HCT116 (cell line): ENCODE data around the gene PRRT3. TPM values are rescaled to one million over a fixed set of nuclear protein-coding genes. Genes with fewer than 3 reads are reported as not detected.

ENCODE experiments used
- ATAC-seq: fragments of 200-7000 bp; cut with Tn5 transposase; 2 replicates; pipeline ENCODE4 v1.9.1; 2020; ENCODE audit warnings: mild to moderate bottlenecking, moderate library complexity
- BruUV-seq: library from RNA; stranded (reverse); fragments of 400-500 nt; replicated peaks from 2 replicates; lab custom pipeline; 2021; lab: Mats Ljungman, UMichigan
- CTCF ChIA-PET: fragments of 300-600 bp; sonication (Branson Sonifier 250); formaldehyde crosslinking; loops from one replicate; lab custom pipeline; 2021; ENCODE audit warnings: antibody characterized with exemption; lab: Charles Lee
- POLR2A ChIA-PET: fragments of 300-600, 350-600 bp; sonication (Branson Sonifier 250); formaldehyde crosslinking; loops from one replicate; lab custom pipeline; 2021; ENCODE audit warnings: antibody characterized with exemption; lab: Charles Lee
- RAD21 ChIA-PET, 2 experiments: fragments of 300-600 bp; sonication (Branson Sonifier 250); formaldehyde crosslinking; loops; one replicate each; lab custom pipeline; 2023; ENCODE audit warnings: low total read pairs in 2 of 2; ENCODE audit not compliant: uncharacterized antibody in 2 of 2, unreplicated experiment in 2 of 2, low non-redundant PET in 1 of 2; lab: Charles Lee
- DNase-seq: peaks from one replicate; pipeline ENCODE4 v3.0.0-alpha.2; 2010; ENCODE audit warnings: low read depth, low spot score
- H2AFZ ChIP-seq: fragments of 200-600 bp; shearing (Covaris generic), sonication (generic); 2 replicates; pipeline ENCODE4 v1.6.1; 2017; ENCODE audit warnings: low read depth, mixed run types, mixed read lengths, antibody characterized with exemption, low read length; ENCODE audit not compliant: poor library complexity, severe bottlenecking
- H3K27ac ChIP-seq: 2 replicates; pipeline ENCODE4 v1.5.1; 2012; ENCODE audit warnings: low read depth, low read length
- H3K27me3 ChIP-seq: fragments of 200-600 bp; sonication (generic); 2 replicates; pipeline ENCODE4 v1.6.1; 2016; ENCODE audit warnings: mixed run types, low read length, mixed read lengths; ENCODE audit not compliant: insufficient read depth
- H3K36me3 ChIP-seq, 2 experiments: fragments of 200-500 bp in 1 of 2; fragments of 200-600 bp in 1 of 2; sonication (Bioruptor generic) in 1 of 2; sonication (generic) in 1 of 2; 2 replicates each; pipeline versions ENCODE4 v1.5.1 to v1.6.1; 2014 to 2016; ENCODE audit warnings: low read length in 2 of 2, inconsistent platforms in 1 of 2, mixed read lengths in 1 of 2, mixed run types in 1 of 2; ENCODE audit not compliant: insufficient read depth in 2 of 2, control insufficient read depth in 1 of 2
- H3K4me1 ChIP-seq, 2 experiments: fragments of 200-600 bp in 1 of 2; sonication (generic) in 1 of 2; 2 replicates each; pipeline versions ENCODE4 v1.5.1 to v1.6.1; 2012 to 2017; ENCODE audit warnings: low read length in 2 of 2, inconsistent platforms in 1 of 2, mild to moderate bottlenecking in 1 of 2, mixed read lengths in 1 of 2, mixed run types in 1 of 2, moderate library complexity in 1 of 2; ENCODE audit not compliant: insufficient read depth in 2 of 2, control insufficient read depth in 1 of 2
- H3K4me2 ChIP-seq: fragments of 200-600 bp; sonication (generic); 2 replicates; pipeline ENCODE4 v1.6.1; 2017; ENCODE audit warnings: mixed run types, low read length, mixed read lengths
- H3K4me3 ChIP-seq, 2 experiments: fragments of 200-600 bp in 1 of 2; sonication (generic) in 1 of 2; replicated peaks in 1 of 2; 2 replicates each; pipeline ENCODE4 v1.5.1; 2011 to 2016; ENCODE audit warnings: low read length in 2 of 2, control low read depth in 1 of 2, low read depth in 1 of 2, mild to moderate bottlenecking in 1 of 2, mixed read lengths in 1 of 2, mixed run types in 1 of 2
- H3K79me2 ChIP-seq: fragments of 200-600 bp; sonication (generic); 2 replicates; pipeline ENCODE4 v1.6.1; 2017; ENCODE audit warnings: mild to moderate bottlenecking, mixed run types, low read length, moderate library complexity, mixed read lengths; ENCODE audit not compliant: insufficient read depth
- H3K9ac ChIP-seq: fragments of 200-600 bp; sonication (generic); 2 replicates; pipeline ENCODE4 v1.6.1; 2016; ENCODE audit warnings: low read length, mixed read lengths
- H3K9me2 ChIP-seq: fragments of 200-600 bp; sonication (generic), shearing (Covaris generic); 2 replicates; pipeline ENCODE4 v1.6.1; 2017; ENCODE audit warnings: mixed run types, mild to moderate bottlenecking, moderate library complexity; ENCODE audit not compliant: insufficient read depth
- H3K9me3 ChIP-seq, 2 experiments: fragments of 200-500 bp in 1 of 2; fragments of 200-600 bp in 1 of 2; sonication (Bioruptor generic) in 1 of 2; sonication (generic) in 1 of 2; 2 replicates each; pipeline ENCODE4 v1.6.1; 2014 to 2017; ENCODE audit warnings: low read length in 2 of 2, mixed read lengths in 2 of 2, inconsistent platforms in 1 of 2, low read depth in 1 of 2, mild to moderate bottlenecking in 1 of 2, mixed run types in 1 of 2, moderate library complexity in 1 of 2; ENCODE audit not compliant: control insufficient read depth in 1 of 2, insufficient read depth in 1 of 2
- H4K20me1 ChIP-seq: fragments of 200-600 bp; sonication (generic), shearing (Covaris generic); 2 replicates; pipeline ENCODE4 v1.6.1; 2017; ENCODE audit warnings: mixed run types, mild to moderate bottlenecking, moderate library complexity; ENCODE audit not compliant: insufficient read depth
- ELF1 ChIP-seq: IDR thresholded peaks from 2 replicates; pipeline ENCODE4 v1.6.1; 2012; ENCODE audit warnings: low read depth, borderline replicate concordance
- YY1 ChIP-seq: IDR thresholded peaks from 2 replicates; pipeline ENCODE4 v1.6.1; 2011; ENCODE audit warnings: low read length, low read depth, moderate library complexity, mild to moderate bottlenecking; ENCODE audit not compliant: insufficient replicate concordance; ENCODE audit errors: extremely low read depth
- ZNF274 ChIP-seq: fragments of 200-500 bp; sonication (Bioruptor generic); IDR thresholded peaks from 2 replicates; pipeline ENCODE4 v1.6.1; 2014; ENCODE audit warnings: mild to moderate bottlenecking, low read depth, low read length, inconsistent platforms
- intact Hi-C: fragments of 100-400 bp; cut with micrococcal nuclease; formaldehyde crosslinking; loops from 2 replicates; pipeline ENCODE4 v1.10.0; 2022
- total RNA-seq: library from RNA; stranded (reverse); gene quantifications from one replicate; pipeline ENCODE4 v1.2.1, GENCODE V29; 2021; ENCODE audit not compliant: unreplicated experiment

PRRT3 gene
- total RNA-seq, 1 experiment from 2014 or later, result 0.96 TPM

DNA sequence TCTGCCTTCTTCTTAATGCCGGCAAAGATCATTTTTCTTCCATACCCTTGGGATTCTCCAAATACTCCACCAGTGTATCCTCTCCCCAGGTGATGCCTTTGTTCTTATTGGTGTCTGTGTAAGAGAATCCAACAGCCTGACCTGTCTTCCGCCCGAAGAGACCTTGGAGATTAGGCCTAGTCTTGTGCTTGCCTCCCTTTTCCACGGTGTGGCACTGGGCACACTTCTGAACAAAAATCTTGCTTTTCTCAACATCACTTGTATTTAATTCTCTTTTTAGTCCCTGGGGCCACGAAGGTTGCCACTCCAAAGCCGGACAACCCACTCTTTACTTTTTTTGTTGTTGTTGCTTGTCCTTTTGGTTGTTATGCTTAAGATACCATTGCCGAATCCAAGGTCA, 48.5 kb upstream of the PRRT3 start:
- Histone ChIP-seq H3K27me3 (no peaks in the 10 kb centered on the region), H3K9ac (no peak overlapping the region), H3K4me1 (no peaks in the 10 kb centered on the region), H3K9me3 (no peaks in the 10 kb centered on the region), H2AFZ (no peak overlapping the region), H3K36me3 (peaks cover 5 to 43% of the 10 kb centered on the region in 2 experiments; a peak in 3 of 4 replicates), H3K4me3 (no peak overlapping the region), H3K79me2 (peaks cover 51% of the 10 kb centered on the region), H3K9me2 (no peaks in the 10 kb centered on the region), H3K27ac (no peak overlapping the region), H3K4me2 (no peak overlapping the region), H4K20me1 (peaks cover 3% of the 10 kb centered on the region; the same call in 1 of the 2 replicates)
- no peak for DNase-seq
- BruUV-seq, result no TSS peak
- intact Hi-C loops, result no loop called here
- ChIA-PET POLR2A (no interaction called here), RAD21 (no interaction called here), CTCF (no interaction called here)
- TF ChIP-seq ZNF274, result no peak
- no peak for ATAC-seq

DNA sequence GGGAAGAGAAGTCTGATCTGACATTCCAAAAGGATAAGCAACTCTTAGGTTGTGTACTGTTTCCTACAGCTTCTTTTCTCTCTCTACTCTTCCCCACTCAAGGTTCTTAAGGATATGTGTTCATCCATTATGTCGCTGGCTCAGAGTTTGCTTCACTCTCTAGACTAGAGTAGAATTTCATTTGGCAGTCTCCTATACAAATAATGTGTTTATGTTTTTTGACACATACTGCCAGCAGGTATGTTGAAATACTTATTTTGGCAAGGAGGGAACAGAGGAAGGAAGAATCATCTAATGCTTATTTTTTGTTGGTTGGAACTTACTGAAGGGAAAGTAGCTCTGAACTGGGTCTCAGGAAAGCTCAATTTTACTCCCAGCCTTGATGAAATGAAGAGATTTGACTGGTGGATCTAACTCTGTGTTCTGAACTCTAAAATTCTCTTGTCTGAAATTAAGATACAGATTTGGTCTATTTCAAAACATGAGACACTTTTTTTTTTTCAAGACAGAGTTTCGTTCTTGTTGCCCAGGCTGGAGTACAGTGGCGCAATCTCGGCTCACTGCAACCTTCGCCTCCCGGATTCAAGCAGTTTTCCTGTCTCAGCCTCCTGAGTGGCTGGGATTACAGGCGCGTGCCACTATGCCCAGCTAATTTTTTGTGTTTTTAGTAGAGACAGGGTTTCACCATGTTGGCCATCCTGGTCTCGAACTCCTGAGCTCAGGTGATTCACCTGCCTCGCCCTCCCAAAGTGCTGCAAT, 42.1 kb upstream of the PRRT3 start:
- no peak overlapping the region for H3K27ac ChIP-seq
- H2AFZ ChIP-seq, result no peak overlapping the region
- DNase-seq, result no peak
- no peak overlapping the region for H3K4me2 ChIP-seq
- no peaks in the 10 kb centered on the region for H3K9me3 ChIP-seq
- ChIA-PET POLR2A (no interaction called here), RAD21 (no interaction called here), CTCF (no interaction called here)
- H3K9me2 ChIP-seq, result no peaks in the 10 kb centered on the region
- ATAC-seq, result no peak
- H3K79me2 ChIP-seq, result peaks cover 93% of the 10 kb centered on the region
- H4K20me1 ChIP-seq, result peaks cover 10% of the 10 kb centered on the region; the same call in 1 of the 2 replicates
- H3K4me3 ChIP-seq, result no peak overlapping the region
- no peaks in the 10 kb centered on the region for H3K27me3 ChIP-seq
- H3K9ac ChIP-seq, result no peak overlapping the region
- TF ChIP-seq ELF1 (no peak), YY1 (no peak)
- BruUV-seq, result no TSS peak
- no peaks in the 10 kb centered on the region for H3K4me1 ChIP-seq
- intact Hi-C loops, result loop anchor here (1.0 kb wide), 1 partner anchor 53 kb away; no protein-coding TSS in a partner anchor
- peaks cover 8 to 27% of the 10 kb centered on the region in 2 experiments; a peak in 3 of 4 replicates for H3K36me3 ChIP-seq
